NCI-H748 treated with DMSO at 0.1 percent for 48 hours (cell line): ENCODE results near the gene LUC7L.
A peak's percentile ranks its signal among the peaks of the same experiment; 100 is the strongest.
"Not testable (repeated sequence)": the region's sequence is repeated elsewhere in the genome, so short reads cannot be mapped to it uniquely, and the experiment has no call there.

Experiments
- DNase-seq: peaks from one replicate; lab custom pipeline; 2025; lab: John Stamatoyannopoulos, UW

Gene LUC7L

DNA sequence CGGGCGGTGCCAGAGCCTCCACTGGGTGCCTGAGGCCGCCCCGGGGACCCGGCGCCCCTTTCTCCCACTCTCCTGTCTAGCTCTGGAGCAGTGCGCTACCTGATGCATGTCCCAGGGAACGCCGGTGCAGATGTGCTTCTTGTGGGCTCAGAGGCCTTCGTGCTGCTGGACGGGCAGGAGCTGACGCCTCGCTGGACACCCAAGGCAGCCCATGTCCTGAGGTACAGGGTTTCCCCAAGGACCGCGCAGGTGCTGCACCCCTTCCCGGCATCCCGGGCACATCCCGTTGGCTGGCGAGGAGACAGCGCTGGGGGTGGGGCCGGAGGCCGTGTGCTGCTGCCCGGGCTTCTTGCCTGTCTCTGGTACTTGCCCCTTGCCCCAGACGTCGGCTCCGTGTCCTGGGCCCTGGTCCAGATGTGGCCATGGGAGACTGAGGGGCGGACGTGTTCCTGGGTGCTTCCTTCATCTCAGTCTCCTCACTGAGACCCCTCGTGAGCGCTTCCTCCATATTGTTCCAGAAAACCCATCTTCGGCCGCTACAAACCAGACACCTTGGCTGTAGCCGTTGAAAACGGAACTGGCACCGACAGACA lies 34.0 kb upstream of the LUC7L start:
- DNase-seq: no peak

DNA sequence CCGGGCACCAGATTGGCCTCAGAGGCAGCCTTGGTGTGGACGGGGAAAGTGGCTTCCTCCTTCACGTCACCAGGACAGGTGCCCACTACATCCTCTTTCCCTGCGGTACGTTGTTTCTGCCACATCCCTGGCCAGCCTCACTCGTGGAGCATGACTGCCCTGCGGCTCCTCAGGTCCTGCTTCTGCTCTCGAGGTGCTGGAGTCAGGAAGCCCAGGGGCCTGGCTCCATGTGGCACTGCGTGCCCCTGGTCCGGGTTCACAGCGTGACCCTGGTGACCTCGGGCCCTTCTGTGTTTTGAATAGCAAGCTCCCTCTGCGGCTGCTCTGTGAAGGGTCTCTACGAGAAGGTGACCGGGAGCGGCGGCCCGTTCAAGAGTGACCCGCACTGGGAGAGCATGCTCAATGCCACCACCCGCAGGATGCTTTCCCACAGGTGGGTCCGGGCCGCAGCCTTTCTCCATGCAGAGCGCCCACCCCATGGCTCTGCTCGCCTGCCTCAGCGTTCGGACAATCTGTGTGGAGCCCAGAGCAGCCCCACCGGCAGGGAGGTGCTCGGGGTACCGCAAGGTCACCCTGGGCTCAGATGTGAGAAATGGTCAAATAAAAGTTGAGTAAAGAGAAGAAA lies 33.0 kb upstream of the LUC7L start:
- DNase-seq: no peak

DNA sequence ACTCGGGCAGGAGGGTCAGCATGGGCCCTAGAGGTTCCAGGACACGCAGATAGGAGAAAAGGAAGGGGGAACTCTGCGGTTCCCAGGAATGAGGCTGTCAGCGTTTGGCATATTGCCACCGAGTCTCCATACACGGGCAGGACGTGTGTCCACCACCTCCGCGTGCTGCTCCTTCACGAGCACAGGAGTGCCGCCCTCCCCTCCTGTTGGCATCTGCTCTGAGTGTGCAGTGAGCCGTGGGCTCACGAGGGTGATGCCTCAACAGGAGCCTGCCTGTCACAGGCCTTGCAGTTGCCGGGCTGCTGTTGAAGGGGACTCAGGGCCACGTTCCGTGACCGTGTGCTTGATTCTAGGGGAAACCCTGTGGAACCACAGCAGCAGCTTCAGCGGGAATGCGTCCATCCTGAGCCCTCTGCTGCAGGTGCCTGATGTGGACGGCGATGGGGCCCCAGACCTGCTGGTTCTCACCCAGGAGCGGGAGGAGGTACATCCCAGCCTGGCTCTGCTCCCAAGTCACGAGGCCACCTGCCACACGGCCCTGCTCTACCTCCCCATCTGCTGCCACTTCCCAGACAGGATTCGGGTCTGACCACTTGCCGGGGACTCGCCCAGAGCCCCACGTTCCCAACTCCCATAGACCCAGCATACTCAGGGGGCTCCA lies 31.9 kb upstream of the LUC7L start:
- no peak for DNase-seq

DNA sequence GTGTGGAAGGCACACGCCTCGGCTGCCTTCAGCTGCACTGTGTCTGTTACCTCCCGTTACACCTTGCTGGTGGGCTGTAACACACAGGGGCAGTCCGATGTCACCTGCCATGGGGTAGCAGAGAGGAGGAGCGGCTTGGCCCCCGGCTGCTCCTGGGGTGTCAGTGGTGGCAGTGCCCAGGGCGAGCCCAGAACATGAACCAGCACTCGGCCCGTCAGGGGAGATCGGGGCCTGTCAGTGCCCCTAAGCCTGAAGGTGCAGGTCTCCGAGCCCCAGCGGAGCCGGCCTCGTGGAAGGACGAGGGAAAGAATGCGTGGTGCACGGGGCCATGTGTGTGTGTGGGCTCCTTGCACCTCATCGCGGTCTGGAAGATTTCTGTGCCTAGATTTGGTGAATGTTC lies 31.1 kb upstream of the LUC7L start:
- DNase-seq: no peak

DNA sequence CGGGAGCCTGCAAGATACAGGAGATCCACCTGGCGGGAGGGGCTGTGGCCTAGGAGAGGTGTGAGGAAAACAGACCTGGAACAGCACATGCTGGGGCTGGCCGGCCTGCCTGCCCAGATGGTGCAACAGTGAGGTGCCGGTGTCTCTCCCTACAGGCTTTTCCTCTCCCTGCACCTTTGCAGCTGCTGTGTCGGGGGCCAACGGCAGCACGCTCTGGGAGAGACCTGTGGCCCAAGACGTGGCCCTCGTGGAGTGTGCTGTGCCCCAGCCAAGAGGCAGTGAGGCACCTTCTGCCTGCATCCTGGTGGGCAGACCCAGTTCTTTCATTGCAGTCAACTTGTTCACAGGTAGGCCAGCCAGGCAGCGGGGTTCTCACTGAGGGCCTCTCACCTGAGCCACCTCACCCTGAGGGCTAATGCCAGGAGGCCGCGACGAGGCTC lies 30.6 kb upstream of the LUC7L start:
- DNase-seq: no peak

DNA sequence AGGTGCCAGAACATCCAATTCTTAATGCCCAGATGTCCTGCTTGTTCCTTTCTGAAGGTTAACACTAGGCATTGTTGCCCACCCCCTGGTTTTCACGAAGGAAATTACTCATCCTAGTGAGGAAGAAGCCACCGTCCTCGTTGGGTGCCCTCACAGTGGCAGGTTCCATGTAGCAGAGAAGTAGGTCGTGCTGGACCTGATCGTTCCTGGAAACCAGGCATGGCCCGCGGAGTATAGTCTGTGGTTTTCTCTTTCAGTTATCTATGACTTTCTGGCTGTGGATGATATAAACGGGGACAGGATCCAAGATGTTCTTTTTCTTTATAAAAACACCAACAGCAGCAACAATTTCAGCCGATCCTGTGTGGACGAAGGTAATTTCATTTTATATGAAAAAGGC lies 30.0 kb upstream of the LUC7L start:
- no peak for DNase-seq

DNA sequence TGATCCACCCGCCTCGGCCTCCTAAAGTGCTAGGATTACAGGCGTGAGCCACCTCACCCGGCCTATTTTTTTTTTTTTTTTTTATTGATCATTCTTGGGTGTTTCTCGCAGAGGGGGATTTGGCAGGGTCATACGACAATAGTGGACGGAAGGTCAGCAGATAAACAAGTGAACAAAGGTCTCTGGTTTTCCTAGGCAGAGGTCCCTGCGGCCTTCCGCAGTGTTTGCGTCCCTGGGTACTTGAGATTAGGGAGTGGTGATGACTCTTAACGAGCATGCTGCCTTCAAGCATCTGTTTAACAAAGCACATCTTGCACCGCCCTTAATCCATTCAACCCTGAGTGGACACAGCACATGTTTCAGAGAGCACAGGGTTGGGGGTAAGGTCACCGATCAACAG lies 28.8 kb upstream of the LUC7L start:
- DNase-seq: not testable (repeated sequence)

DNA sequence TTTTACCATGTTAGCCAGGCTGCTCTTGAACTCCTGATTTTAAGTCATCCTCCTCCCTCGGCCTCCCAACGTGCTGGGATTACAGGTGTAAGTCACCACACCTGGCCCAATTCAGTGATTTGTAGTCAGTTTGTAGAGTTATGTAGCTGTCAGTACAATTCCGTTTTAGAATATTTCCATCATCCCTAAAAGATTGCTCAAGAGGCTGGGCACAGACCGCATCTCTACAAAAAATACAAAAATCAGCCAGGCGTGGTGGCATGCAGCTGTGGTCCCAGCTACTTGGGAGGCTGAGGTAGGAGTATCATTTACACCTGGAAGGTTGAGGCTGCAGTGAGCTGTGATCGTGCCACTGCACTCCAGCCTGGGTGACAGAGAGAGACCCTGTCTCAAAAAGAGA lies 25.9 kb upstream of the LUC7L start:
- DNase-seq: no peak

DNA sequence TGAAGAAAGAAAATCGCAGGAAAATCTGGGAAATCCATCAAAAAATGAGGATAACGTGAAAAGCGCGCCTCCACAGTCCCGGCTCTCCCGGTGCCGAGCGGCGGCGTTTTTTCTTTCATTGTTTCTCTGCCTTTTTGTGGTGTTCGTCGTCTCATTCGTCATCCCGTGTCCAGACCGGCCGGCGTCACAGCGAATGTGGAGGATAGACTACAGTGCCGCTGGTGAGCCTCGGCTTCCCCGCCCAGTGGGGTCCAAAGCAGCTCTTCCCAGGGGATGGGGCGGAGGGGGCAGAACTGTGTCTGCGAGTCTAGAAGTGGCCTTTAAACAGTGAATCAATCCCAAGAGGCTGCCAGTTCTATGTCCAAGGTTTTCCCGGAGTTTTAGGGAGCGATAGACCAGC lies 25.2 kb upstream of the LUC7L start:
- no peak for DNase-seq

DNA sequence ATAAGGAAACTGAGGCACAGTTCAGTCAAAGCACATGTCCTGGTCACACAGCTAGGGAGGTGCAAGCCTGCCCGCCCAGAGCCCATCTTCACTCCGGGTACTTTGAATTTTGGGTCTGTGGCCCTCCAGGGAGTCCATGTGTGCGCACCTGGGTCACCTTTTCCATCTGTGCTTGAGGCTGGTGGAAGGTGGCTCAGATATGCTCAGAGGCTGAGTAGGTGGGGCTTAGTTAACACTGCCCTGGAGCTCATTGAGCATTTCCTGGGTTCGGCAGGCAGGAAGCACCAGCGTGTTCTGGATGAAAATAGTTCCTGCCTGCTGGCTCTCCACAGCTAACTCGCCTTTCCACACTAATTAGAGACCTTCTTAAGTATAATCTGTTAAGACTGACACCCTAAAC lies 24.6 kb upstream of the LUC7L start:
- DNase-seq: no peak

DNA sequence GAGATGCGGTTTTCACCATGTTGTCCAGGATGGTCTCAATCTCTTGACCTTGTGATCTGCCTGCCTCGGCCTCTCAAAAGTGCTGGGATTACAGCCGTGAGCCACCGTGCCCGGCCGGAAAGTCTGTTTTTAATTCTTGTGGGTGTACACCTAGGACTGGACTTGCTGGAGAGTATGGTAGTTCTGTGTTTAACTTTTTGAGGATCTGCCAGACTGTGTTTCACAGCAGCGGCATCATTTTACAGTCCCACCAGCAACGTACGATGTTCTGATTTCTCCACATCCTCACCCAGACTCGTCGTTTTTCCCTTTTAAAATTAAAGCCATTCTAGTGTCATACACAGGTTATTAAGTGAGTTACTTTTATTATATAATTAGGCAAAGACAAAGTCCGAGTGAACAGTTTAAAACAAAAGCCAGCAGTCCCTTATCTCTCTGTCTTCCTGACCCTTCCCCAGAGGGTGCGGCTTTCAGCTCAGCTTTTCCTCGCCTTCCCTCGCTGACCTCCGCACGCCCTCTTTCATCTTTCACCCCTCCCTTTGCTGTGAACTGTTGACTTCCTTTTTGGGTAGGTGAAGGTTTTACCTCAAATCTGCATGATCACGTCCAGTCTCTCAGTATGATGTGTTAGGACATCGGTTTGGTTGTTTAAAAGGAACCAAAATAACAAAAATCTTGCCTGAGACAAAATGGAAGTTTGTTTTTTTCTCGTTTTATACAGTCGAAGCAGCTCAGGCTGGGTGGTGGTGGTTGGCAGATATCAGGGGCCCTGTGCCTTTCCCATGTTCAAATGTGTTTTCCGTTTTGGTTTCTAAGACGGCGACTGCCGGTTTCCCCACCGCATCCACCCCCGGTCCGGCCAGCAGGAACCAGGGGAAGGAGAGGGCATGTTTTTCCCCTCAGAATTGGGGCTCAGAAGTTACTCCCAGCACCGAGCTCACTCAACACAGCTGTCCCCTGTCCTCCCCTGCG lies 23.4 kb upstream of the LUC7L start:
- DNase-seq: no peak

DNA sequence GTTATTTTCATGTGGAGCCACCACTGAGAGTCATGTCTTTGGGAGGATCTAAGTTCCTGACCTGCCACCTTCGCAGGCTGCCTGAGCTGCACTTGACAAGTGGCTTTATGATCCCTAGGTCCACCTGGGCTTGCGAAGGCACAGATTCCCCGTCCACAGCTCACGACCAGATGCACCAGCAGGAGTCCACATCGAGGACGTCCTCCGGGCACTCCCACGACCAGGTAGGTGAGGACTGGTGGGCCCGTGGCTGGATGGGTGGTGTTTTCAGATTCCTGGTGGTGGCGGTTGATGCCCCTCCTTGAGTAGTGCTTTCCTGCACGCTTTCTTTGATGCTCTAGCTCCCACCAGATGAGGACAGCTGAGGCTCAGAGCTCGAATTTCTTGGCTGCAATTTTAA lies 20.2 kb upstream of the LUC7L start:
- DNase-seq: no peak

DNA sequence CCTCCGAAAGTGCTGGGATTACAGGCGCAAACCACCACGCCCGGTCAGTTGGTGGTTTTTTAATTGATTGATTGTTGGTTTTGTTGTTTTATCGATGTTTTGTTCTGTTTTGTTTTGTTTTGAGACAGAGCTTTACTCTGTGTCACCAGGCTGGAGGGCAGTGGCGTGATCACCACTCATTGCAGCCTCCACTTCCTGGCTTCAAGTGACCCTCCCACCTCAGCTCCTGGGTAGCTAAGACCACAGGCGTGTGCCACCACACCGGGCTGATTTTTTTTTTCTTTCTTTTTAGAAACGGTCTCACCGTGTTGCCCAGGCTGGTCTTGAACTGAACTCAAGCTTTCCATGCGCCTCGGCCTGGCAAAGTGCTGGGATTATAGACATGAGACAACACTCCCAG lies 17.8 kb upstream of the LUC7L start:
- no peak for DNase-seq

DNA sequence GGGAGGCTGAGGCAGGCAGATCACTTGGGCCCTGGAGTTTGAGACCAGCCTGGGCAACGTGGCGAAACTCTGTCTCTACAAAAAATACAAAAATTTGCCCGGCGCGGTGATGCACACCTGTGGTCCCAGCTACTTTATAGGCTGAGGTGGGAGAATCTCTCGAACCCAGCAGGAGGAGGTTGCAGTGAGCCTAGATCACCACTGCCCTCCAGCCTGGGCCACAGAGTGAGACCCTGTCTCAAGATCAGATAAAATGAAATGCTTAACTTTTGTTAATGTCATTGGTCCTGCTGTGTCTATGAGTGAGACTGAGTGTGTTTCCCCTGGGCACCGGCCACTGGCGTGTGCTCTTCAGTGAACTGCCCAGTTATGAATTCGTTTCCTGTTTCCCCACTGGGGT lies 15.9 kb upstream of the LUC7L start:
- DNase-seq: no peak

DNA sequence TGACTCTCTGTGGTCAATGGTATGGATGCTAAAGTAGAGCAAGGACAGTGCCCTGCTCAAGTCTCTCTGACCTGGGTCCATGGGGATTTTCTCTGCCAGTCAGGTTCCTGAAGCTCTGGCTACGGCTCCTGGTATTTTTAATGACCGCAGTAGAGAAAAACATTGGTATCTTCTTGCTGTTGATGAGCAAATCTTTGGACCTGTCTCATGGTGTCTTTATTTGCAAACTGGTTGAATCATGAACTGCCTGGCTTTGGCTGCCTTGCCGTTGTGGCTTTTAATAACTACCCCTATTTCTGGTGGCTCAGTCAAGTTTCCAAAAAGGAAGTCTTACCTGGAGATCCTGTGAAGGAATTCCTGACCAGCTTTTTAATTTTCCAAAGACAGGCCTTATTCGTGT lies 14.1 kb upstream of the LUC7L start:
- no peak for DNase-seq

DNA sequence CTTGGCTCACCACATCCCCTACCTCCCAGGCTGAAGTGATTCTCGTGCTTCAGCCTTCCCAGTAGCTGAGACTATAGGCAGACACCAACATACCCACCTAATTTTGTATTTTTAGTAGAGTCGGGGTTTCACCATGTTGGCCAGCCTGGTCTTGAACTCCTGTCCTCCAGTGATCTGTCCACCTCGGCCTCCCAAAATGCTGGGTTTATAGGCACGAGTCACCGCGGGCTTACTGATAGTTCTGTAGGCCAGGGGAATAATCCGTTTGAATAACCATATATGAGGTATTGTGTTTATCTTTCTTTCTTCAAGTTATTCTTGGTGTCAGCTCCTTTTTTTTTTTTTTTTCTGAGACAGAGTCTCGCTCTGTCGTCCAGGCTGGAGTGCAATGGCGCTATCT lies 13.0 kb upstream of the LUC7L start:
- no peak for DNase-seq

DNA sequence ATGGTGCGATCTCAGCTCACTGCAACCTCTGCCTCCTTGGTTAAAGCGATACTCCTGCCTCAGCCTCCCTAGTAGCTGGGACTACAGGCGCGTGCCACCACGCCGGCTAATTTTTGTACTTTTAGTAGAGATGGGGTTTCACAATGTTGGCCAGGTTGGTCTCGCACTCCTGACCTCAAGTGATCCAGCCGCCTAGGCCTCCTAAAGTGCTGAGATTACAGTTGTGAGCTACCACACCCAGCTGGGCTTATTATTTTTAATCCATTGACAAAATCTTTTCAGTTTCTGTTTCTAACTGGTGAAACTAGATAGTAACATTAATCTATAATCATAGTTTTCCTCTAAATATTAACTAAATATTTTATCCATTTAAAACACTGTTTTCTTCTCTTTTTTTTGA lies 11.3 kb upstream of the LUC7L start:
- DNase-seq: no peak

DNA sequence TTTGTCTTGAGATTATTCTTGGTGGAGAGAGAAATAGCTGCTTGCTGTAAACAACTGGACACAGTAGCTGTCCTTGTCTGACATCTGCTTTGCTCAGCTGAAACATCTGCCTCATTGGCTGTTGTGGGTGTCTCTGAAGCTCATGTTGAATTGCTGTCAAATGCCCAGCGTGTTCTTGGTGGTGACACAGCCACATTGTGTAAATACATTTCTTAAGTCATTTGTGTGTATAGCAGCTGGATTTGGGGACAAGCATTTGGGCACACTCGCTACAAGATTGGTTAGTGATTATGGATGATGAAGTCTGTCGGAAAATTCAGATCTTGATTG lies 10.7 kb upstream of the LUC7L start:
- DNase-seq: no peak

DNA sequence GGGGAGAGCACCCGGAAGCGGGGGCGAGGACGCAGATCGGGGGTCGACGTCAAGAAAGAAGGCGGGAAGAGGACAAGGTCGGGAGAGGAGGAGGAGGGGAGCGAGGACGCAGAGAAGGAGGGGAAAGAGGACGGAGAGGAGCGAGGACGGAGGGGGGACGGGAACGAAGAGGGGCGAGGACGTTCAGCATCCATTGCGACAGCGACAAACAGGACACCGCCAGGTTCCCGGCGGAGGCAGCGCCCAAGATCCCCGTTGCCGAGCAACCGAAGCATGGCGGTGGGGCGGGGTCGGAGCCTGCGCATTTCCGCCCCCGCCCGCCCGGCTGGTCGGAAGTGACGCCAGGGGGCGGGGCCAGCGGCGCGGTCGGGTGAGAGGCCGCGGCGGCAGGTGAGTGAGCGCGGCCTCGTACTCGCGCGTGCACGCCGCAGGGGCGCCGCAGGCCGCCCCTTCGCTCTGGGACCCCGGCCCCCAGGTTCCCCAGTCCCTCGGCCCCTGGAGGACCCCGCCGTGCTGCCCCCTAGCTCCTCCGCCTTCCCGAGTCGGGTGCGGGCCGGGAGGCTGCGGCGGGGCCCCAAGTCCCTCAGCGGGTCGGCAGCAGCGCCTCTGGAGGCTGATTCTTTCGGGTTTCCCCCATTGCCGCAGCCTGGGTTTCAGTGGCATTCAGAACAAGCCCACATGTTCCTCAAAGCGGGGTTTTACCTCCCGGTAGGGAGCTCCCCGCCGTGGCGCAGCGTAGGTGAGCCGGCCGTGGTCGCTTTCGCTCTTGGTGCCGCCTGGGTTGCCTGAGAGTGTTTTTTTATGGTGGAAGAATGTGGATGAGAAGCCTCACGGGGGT lies 5.4 kb upstream of the LUC7L start, which contains the start of gene FAM234A:
FAM234A (plus strand) TSS at position 354 of the 838 bp plus-strand sequence. CDS start 19,593 bp downstream, outside the sequence.
- DNase-seq: peak; percentile 59

DNA sequence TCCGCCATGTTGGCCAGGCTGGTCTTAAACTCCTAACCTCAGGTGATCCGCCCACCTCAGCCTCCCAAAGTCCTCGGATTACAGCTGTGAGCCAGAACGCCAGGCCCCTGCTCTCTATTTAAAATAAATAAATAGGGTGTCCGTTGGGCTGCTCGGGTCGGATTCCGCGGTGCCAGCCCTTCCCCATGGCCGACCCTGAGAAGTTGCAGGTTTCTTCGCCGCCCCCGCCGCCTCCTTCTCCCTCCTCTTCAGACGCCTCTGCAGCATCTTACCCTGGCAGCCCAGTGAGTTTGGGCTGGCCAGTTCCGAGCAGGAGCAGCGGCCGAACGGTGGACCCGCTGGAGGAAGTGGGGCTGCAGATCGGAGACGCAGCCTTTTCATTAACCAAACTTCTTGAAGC lies 1.7 kb upstream of the LUC7L start:
- DNase-seq: no peak

DNA sequence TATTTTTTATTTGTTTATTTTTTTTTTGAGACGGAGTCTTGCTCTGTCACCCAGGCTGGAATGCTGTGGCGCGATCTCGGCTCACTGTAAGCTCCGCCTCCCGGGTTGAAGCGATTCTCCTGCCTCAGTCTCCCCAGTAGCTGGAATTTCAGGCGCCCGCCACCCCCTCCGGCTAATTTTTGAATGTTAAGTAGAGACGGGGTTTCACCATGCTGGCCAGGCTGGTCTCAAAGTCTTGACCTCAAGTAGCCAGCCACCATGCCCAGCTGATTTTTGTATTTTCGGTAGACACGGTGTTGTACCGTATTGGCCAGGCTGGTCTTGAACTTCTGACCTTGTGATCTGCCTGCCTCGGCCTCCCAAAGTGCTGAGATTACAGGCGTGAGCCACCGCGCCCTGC lies 1.1 kb upstream of the LUC7L start:
- DNase-seq: not testable (repeated sequence)
